ENCODE results near the gene OR6C70.

DNA sequence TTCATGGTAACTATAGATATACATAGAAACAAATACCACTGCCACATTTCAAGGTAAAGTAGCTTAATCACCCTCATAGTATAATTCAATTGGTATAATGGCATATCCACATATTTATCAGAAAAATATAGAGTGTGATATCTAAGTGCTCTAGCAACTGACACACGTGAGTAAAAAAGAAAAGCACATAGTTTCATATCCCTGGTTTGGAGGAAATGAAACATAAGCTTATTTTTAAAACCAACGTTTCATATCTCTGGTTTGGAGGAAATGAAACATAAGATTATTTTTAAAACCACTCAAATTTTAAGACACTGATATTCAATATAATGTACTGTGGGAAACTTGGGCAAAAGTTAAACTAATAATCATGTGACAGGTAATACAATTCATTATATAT, 2.1 kb downstream of the OR6C70 start:
- TF ChIP-seq NRF1 (IDR thresholded peaks at IDR 0.05; ENCODE audit: low read depth, low read length) (no peak), SMC3 (IDR thresholded peaks at IDR 0.05; ENCODE audit: low read depth, low read length) (no peak), TAF1 (IDR thresholded peaks at IDR 0.05; ENCODE audit: borderline replicate concordance, low read depth, low read length) (no peak), GATA2 (CRISPR knock-in tag; IDR thresholded peaks at IDR 0.05) (no peak), EP300 (IDR thresholded peaks at IDR 0.05; ENCODE audit: borderline replicate concordance in 1 of 2, low read depth in 1 of 2, low read length in 1 of 2) (no peak), JUND (IDR thresholded peaks at IDR 0.05) (no peak), RCOR1 (IDR thresholded peaks at IDR 0.05; ENCODE audit: low read length) (no peak), ELF1 (IDR thresholded peaks at IDR 0.05) (no peak)
- TF ChIP-seq, protein P1, sequence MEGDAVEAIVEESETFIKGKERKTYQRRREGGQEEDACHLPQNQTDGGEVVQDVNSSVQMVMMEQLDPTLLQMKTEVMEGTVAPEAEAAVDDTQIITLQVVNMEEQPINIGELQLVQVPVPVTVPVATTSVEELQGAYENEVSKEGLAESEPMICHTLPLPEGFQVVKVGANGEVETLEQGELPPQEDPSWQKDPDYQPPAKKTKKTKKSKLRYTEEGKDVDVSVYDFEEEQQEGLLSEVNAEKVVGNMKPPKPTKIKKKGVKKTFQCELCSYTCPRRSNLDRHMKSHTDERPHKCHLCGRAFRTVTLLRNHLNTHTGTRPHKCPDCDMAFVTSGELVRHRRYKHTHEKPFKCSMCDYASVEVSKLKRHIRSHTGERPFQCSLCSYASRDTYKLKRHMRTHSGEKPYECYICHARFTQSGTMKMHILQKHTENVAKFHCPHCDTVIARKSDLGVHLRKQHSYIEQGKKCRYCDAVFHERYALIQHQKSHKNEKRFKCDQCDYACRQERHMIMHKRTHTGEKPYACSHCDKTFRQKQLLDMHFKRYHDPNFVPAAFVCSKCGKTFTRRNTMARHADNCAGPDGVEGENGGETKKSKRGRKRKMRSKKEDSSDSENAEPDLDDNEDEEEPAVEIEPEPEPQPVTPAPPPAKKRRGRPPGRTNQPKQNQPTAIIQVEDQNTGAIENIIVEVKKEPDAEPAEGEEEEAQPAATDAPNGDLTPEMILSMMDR (IDR thresholded peaks at IDR 0.05) = no peak
- TF ChIP-seq, protein P2, sequence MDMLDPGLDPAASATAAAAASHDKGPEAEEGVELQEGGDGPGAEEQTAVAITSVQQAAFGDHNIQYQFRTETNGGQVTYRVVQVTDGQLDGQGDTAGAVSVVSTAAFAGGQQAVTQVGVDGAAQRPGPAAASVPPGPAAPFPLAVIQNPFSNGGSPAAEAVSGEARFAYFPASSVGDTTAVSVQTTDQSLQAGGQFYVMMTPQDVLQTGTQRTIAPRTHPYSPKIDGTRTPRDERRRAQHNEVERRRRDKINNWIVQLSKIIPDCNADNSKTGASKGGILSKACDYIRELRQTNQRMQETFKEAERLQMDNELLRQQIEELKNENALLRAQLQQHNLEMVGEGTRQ (IDR thresholded peaks at IDR 0.05; ENCODE audit: borderline replicate concordance, low read depth, low read length) = no peak
- TF ChIP-seq, protein P3, sequence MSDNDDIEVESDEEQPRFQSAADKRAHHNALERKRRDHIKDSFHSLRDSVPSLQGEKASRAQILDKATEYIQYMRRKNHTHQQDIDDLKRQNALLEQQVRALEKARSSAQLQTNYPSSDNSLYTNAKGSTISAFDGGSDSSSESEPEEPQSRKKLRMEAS (IDR thresholded peaks at IDR 0.05; ENCODE audit: low read depth) = no peak

Data from SK-N-SH (cell line).